ENCODE results near the gene MED13L.
A peak's percentile ranks its signal among the peaks of the same experiment; 100 is the strongest.

MED13L gene

DNA sequence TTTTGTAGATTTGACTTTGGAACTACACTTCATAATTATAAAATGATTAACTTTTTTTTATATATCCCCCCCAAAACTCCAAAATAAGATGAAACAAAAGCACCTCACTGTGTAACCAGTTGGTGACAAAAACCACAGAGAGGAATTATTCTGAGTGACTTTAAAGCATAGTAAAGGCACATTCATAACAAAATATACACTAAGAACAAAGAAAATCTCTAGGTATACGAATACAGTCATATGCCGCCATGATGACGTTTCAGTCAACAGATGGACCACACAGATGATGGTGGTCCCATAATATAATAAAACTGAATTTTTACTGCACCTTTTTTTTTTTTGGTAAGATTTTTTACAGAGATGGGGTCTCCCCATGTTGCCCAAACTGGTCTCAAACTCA lies 70.7 kb downstream of the MED13L start:
- no peak for DNase-seq

DNA sequence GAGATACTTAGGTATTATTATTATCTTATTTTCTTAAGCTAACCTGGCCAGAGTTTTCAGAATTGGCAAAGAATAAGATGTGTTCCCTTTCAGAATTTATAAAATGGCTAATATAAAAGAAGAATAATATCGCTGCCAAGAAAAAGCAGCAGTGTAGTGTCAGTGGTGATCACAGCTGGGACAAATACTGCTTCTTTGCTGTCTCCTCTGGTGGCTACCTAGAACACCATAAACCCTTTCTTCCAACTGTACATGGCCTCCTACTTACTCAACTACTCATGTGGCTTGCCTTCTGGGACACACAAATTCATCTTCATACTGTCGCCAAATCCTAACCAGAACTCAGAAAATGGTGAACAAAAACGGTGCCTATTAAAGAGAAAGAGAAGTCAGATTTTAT lies 72.7 kb downstream of the MED13L start:
- DNase-seq = no peak

DNA sequence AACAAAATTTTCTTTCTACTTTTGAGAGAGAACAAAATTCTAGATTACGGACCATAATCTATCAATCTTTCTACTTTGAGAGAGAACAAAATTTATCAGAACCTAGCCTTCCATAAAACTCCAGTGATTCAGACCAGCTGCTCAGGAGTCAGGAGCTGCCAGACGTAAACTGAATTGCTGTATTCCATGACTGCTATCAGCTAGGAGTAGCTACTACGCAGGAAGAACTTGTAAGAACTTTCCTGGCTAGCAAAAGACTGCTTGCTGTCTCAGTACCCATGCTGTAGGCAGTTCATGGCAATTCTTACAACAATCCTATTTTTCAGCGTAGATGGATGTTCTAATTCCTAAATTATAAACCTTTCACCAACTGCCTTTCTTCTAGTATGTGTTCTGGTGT lies 73.3 kb downstream of the MED13L start:
- no peak for DNase-seq

DNA sequence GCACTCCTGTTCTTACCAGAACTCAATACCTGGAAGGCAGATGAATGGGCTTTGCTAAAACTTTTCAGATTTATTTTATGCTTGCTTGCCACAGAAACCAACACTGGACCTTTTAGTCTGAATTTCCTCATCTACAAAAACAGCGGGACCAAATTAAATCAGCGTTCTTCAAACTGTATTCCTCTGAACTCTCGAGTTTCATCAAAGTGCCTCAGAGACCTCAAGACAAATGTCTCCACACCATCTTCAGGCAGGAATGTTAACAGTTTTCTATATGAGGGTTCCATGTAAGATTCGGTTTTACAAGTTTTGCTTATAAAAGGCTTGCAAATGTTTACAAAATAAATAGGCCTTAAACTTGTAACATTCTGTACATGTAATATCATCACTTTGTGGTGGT lies 74.6 kb downstream of the MED13L start:
- no peak for DNase-seq

DNA sequence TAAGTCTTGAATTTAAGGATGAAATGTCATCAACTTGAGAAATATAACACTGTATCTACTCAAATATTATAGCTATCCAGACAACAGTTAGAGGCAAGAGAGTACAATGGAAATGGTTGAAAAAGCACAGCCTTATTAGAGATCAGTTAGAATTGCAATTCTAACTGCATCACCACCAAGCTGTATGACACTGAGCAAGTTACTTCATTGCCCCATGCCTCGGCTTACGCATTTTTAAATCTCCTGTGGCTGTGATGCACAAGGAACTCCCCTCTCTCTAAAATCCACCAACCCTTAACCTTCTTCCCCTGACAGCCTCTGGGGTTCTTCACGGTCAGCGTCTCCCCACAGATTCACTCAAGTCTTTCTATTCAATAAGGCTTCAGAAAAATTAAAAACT lies 75.1 kb downstream of the MED13L start:
- no peak for DNase-seq

DNA sequence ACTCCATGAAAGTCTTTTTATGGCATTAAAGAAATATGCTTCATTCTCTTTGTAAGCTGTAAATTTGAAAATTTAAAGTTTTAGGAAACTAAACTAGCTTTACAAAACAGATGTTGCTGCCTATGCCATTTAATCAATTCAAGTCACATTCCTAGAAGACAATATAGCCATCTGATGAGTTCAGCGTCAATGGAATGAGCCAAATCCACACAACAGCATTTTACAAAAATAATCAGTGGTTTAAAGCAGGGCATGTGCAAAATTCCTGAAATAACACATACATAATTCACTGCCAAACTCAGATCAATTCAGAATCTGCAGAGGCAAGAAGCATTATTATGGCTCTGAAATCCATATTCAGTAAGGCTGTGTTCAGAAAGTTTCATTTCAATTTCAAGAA lies 75.6 kb downstream of the MED13L start:
- no peak for DNase-seq

DNA sequence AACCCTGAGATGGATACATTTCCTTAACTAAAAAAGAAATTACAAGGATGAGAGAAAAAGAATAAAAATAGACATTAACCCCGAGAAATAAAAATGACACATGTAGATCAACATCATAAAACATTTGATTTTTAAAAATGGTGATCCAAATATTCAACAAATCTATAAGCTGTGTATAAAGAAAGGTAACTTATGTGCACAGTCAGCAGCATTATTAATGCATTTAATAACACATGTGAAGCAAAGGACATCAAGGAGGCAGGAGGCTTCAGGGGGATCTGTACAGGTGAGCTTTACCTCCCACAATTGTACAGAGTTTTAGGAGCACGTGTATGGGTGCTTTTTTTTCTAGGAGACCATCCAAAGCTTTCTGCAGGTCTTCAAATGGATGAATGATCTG lies 76.1 kb downstream of the MED13L start:
- no peak for DNase-seq

DNA sequence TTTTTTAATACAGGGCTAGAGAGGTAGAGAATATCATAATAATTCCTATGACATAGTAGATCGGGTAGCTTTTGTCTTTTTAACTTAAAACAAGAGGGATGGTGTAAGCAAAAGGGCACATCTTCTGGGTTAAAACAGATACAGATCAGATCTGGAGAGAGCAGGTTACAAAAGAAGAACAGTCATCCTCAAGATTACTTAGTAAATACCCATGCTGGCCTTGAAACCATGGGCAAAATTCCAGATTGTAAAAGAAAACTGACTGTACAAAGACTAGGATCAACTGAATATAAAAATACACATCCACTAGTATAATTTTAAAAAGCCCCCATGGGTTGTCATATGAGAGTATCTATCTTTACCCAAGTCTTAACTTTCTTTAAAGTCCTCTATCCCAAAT lies 76.7 kb downstream of the MED13L start:
- no peak for DNase-seq

DNA sequence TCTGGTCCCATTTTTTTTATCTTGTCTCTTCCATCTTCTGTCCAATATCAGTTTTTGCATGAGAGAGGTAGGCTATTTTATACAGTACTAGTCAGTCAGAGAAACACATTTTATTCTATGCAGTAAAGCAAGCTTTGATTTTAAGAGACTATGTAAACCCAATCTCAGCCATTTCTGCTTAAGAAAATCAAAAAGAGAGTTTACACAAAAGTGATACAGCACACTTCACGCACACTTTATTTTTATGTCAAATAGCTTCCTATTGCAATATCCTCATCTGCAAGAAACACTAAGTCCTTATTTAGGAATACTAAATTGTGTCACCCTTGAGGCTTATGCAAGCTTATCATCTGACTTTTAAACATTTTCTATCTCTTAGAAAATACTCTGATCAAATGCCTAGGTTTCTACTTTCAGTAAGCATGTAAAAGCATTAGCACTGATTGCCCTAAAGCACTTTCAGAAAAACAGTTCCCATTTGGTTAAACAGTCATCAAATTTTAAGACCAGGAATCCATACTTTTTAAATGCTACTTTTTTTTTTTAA lies 78.3 kb downstream of the MED13L start:
- DNase-seq = no peak

DNA sequence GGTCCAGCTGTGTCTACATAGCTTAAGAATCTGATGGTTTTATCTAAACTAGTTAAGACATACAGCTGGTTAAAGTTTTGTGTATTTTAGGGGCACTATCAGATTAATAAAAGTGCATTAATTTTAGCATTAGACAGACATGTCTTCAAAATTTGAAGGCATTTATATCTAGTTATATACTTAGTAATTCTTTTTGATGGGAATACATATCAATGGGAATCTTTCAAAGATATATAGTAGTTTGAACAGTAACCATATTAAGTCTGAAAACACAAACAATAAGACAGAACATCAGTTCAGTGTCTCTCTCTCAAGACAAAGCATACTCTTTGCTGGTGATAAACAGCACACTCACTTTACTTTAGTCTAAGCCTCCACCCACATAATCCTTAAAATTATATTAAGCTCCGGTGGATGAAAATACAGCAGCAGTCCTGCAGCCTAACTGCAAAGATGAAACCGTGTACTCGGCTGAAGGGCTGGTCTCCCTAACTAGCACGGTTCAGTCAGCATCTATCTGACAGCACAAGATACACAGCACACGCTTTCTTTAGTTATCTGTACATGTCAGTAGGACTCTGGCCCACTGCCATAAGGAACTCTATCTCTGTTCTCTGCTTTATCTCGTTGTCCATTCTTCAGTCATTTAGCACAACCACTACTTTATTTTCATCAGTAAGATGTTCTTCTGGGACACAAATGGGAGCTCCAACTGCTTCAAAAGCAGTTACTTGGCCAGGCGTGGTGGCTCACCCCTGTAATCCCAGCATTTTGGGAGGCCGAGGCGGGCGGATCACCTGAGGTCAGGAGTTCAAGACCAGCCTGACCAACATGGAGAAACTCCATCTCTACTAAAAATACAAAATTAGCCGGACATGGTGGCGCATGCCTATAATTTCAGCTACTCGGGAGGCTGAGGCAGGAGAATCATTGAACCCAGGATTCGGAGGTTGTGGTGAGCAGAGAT lies 80.5 kb downstream of the MED13L start:
- DNase-seq = no peak

DNA sequence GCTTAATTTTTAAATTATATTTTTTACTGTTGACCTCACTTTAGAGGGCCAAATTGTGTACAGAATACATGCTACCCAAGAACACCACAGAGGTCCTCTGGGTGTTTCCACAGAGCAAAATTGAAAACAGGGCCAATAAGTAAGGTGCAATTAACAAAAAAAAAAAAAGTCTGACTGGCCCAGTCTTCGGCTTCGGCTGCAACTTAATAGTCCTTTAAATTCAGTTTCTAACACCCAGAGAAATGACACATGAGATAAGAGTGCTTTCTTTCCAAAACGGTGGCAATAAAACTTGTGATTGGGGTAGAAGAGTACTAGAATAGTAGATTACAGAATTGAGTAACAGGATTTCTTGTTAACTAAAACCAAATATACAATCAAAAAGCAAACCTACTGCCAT lies 81.3 kb downstream of the MED13L start:
- no peak for DNase-seq

DNA sequence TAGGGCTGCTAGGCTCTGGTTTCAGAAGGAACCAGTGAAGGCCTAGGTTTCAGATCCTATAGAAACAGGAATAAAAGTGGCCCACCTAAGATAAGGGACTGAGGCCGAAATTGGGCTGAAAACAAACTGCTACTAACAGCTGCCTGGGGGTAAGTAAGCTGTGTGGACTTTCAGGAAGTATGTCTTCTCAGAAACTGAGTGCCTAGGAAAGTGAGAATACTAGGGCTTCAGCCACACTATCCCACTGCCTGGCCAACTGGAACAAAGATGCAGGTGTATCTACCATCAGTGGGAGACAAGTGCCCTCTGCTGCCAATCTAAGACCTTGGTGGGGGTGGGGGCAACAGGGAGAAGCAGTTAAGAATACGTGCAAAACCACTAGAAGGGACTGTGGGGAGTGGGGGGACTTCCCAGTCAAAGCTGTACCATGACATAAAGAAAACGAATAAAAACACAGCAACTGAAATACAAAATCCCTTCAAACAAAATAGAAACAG lies 82.5 kb downstream of the MED13L start:
- peak; percentile 64 for DNase-seq

DNA sequence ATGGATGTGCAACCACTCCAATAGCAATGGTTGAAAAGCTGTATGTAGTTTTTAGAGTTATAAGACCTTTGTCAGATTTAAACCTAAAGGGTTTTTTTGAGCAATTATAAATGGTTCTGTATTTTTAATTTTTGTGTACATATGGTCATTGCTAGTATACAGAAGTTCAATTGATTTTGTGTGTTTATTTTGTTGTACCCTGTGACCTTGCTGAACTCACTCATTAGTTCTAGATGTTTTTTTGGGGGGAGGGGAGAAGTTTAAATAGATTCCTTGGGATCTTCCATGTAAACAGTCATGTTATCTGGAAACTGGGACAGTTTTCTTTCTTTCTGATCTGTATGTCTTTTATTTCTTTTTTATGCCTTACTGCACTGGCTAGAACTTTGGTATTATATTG lies 87.8 kb downstream of the MED13L start:
- no peak for DNase-seq

DNA sequence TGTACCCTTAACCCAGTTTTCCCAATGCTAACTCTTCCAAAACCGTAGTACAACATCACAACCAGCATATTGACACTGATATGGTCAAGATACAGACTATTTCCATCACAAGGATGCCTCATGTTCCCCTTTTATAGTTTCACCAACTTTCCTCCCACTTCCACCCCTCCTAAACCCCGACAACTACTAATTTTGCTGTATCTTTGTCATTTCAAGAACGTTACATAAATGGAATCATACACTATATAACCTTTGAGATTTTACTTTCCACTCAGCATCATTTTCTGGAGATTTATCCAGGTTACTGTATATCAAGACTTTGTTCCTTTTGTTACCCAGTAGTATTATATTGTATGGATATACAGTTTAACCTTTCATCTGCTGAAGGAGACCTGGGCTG lies 88.9 kb downstream of the MED13L start:
- DNase-seq = no peak

DNA sequence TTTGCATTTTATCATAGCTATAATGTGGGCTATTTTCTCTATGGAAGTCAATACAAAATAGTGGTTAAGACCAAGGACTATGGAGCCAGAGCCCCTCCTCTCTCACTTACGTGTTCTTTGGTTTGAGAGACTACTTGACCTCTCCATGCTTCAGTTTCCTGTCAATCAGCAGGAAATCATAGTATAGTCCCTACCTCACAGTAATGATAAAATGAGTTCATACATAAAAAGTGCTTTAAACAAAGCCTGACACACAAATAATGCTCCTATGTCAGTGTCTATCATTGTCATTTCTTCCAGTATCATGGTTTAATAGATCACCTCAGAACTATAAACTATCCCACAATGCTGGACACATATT lies 90.4 kb downstream of the MED13L start:
- no peak for DNase-seq

DNA sequence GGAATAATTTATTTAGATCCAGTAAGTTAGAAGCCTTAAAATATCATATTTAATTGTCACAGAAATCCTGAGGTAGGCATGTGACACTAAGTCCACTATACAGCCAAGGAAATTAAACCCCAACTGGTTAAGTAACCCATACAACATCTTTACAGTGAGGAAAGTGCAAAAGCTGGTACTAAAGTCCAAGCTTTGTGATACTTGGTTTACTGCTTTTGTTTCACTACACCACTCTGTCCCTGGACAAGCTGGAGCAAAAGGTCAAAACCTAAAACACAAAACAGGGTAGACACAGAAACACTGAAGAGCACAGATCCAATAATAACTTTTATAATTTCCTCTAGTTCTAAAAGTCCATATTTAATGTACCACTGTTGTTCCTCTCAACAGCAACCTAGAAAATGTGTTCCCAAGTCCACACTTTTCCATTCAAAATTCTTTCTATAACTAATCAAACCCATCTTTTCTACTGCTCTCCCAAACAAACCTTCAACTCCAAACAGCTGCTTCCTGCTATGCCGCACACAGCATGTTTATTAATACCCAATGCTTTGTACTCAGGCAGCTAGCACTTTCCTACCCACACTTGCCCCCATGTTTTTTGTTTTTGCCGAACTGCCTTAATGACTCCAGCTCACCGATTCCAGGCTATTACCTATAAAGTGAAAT lies 90.9 kb downstream of the MED13L start:
- DNase-seq = no peak

DNA sequence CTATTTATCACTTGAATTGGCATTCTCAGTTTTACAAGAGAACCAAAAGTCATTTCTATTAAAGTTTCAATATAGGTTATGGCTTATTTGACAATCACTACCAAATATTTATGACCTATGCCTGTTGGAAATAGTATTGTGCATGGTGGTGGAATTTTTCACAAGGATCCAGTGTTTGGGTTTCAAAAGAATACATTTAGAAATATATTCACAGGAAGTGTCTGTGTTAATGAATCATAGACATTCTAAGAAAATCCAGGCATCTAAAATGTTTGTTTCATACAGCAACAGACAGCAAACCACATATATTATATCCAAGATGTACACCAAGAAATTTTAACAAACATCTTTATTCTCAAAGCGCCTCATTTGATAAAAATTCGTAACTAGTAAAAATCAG lies 92.7 kb downstream of the MED13L start:
- no peak for DNase-seq

DNA sequence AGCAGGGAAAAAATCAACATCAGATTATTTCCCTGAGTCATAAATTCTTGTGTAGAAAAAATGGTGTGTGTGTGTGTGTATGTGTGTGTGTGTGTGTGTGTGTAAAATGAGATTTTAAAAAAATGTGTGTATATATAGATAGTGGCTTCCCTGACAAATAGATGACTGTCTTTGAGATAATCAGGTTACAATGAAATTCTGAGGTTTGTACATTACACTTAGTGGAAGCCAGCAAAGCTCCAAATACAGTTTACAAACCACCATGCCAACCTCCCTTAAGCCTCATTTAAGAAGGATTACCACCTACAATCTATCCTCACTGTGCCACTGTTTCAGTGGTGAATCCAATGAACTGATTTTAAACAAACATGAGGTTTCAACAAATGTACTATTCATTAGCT lies 93.8 kb downstream of the MED13L start:
- DNase-seq = no peak

DNA sequence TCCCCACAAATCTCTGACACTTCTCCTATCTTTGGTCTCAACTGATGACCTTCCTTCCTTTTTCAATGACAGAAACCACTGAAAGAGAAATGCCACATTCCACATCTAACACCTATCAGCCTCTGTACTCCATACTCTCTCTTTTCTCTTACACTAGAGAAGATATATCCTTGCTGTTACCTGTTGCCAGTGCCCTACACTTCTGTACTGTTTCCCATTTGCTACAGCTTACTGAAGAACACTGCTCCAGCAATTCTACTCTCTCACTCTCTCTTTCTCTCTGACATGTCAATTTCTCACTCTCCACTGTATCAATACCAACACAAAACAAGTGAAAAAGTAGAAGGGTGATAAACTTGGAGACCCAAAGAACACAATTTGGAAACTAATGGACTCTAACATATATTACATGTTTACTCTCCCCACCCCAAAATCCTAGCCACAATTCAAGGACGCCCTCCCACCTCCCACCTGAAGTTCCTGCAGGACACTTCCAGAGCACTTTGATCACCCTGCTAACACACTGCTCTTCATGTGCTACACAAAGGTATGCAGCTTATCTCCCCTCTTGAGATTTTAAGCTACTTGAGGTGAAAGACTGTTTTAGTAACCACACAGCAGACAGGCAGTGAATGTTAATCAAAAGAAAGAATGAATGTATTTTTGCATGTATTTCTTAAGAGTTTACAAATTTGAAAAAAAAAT lies 95.0 kb downstream of the MED13L start:
- no peak for DNase-seq

DNA sequence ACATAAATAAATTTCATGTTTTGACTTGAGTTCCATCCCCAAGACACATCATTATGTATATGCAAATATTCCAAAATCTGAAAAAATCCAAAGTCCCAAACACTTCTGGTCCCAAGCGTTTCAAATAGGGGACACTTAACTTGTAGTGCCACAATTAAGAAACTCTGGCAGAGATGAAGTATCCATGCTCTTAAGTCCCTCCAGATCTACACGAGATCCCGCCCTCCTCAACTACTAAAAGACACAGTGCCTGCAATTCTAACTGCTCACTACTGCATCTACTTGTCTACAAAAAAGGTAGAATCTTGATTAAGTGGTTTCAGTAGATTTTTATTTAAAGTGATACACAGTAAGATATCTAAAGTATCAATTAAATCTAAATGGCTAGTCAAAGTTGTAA lies 97.0 kb downstream of the MED13L start:
- no peak for DNase-seq

DNA sequence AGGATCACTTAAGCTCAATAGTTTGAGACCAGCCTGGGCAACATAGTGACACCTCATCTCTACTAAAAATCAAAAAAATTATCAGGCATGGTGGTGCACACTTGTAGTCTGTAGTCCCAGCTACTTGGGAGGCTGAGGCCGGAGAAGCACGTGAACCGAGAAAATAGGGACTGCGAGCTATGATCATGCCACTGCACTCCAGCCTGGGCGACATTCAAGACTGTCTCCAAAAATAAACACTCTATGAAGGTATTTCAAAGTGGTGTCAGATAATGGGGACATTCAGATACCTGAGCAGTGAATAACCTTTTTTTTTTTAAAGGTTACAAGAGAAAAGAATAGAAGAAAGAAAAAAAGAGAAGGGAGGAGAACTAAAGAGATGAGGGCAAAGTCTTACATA lies 98.1 kb downstream of the MED13L start:
- DNase-seq = no peak

DNA sequence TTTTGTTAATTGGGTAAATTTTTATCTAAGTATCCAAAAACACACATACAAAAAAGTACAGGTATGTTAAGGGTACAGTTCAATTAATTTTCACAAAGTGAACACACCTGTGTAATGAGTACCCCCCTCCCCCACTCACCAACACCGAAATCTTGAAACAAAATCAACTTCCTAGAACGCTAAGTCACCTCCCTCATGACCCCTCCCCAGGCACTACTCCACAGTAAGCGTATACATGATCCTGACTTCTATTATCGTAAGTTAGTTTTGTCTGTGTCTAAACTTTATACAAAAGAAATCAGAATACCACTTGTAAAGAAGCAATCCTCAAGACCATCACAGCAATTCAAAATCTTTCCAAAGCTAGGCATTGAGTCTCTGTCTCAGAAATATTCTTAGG lies 100.5 kb downstream of the MED13L start:
- no peak for DNase-seq

DNA sequence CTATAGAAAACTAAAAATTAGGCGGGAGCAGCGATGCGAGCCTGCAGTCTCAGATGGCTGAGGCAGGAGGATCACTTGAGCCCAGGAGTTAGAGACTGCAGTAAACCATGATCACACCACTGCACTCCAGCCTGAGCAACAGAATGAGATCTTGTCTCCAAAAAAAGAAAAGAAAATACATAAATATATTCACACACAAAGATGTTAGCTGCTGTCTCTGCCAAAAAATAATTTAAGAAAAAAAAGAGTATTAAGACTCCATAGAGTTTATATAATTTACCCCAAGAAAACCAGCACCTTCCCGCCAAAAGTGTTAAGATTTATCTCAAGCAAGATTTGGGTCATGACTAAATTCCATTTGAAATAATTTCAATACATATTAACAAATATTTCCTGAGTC lies 102.6 kb downstream of the MED13L start:
- no peak for DNase-seq

DNA sequence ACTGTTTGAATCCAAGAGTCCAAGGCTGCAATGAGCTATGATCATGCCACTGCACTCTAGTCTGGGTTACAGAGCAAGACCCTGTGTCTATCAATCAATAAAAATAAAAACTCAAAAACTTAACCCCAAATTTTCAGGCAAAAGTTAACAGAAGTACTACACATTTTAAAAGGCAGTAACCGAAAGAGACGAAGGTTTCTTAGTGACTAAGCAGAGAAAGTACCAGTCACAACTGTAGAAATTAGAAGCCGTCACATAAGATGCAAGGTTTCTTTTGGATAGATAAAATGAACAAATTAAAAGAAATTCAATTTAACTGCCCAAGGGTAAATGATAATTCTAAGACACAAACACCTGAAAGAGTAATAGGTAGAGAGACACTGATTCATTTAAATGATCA lies 103.5 kb downstream of the MED13L start:
- DNase-seq = no peak

Measured in activated naive CD4-positive, alpha-beta T cell treated with anti-CD3 and anti-CD28 coated beads, Interleukin-2, amount 50 U/mL, for 16 hours (primary cell).